HUES6 (cell line): ENCODE measurements around the gene CYS1.
A peak's percentile ranks its signal among the peaks of the same experiment; 100 is the strongest.

Source experiments
- H3K27ac ChIP-seq: 2 replicates; pipeline ENCODE4 v1.7.0; 2013; ENCODE audit warnings: low read depth, mild to moderate bottlenecking, low read length, inconsistent platforms
- H3K27me3 ChIP-seq: 2 replicates; pipeline ENCODE4 v1.6.1; 2013; ENCODE audit warnings: low read length; ENCODE audit not compliant: control insufficient read depth, insufficient read depth
- H3K36me3 ChIP-seq: 2 replicates; pipeline ENCODE4 v1.6.1; 2013; ENCODE audit warnings: low read length; ENCODE audit not compliant: control insufficient read depth, insufficient read depth
- H3K4me1 ChIP-seq: 2 replicates; pipeline ENCODE4 v1.6.1; 2013; ENCODE audit warnings: low read length; ENCODE audit not compliant: control insufficient read depth, insufficient read depth
- H3K4me3 ChIP-seq: 2 replicates; pipeline ENCODE4 v1.5.1; 2013; ENCODE audit warnings: low read depth, low read length
- H3K9ac ChIP-seq: one replicate; pipeline ENCODE4 v1.6.1; 2013; ENCODE audit warnings: mild to moderate bottlenecking, low read length
- H3K9me3 ChIP-seq: 2 replicates; pipeline ENCODE4 v1.6.1; 2013; ENCODE audit warnings: low read depth, low read length; ENCODE audit not compliant: control insufficient read depth, insufficient read depth

CYS1 gene

GRCh38 chr2:10058251-10059015, 21.8 kb downstream of the CYS1 start:
- 0 out of 2 replicates have a peak overlapping the region, but pooled peaks have one; percentile 58 for H3K4me3 ChIP-seq
- peaks cover 23% of the 10 kb centered on the region for H3K4me1 ChIP-seq
- H3K9ac ChIP-seq, result peak overlapping the region; percentile 46
- H3K9me3 ChIP-seq, result no peaks in the 10 kb centered on the region
- H3K27me3 ChIP-seq, result no peaks in the 10 kb centered on the region
- H3K36me3 ChIP-seq, result peaks cover 7% of the 10 kb centered on the region; the same call in 1 of the 2 replicates
- no peak overlapping the region; the same call in 1 of the 2 replicates for H3K27ac ChIP-seq

GRCh38 chr2:10057231-10058107, 22.7 kb downstream of the CYS1 start:
- Histone ChIP-seq H3K9ac (peak overlapping the region; percentile 46), H3K27me3 (no peaks in the 10 kb centered on the region), H3K36me3 (peaks cover 15% of the 10 kb centered on the region; the same call in 1 of the 2 replicates), H3K4me3 (peak overlapping the region; percentile 58), H3K4me1 (peaks cover 28% of the 10 kb centered on the region), H3K27ac (peak overlapping the region; percentile 10; the same call in 1 of the 2 replicates), H3K9me3 (no peaks in the 10 kb centered on the region)

DNA sequence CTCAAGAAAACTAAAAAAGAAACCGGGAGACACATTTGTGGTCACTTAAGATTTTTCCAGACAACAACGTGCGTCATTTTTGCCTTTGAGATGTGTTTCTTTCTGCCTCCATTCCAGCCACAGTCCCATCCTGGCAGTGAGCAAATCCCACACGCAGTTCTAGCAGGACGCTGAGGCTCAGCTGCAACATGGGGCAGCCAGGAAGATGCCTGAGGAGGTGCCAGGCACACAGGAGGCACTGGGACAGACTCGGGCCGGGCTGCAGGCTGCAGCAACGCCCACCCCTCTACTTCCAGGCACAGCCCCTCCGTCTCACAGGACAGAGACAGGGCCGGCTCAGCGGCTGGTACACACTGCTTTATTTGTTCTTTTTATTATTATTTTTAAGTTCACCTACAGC, 23.8 kb downstream of the CYS1 start:
- Histone ChIP-seq H3K9me3 (no peaks in the 10 kb centered on the region), H3K4me3 (peak overlapping the region; percentile 58), H3K27me3 (no peaks in the 10 kb centered on the region), H3K9ac (no peak overlapping the region), H3K36me3 (peaks cover 22% of the 10 kb centered on the region), H3K4me1 (peaks cover 26% of the 10 kb centered on the region), H3K27ac (no peak overlapping the region)

- no peaks in the 10 kb centered on the region for H3K9me3 ChIP-seq
These were observed 25.2 kb downstream of the CYS1 start for GRCh38 chr2:10054976-10055375.

GRCh38 chr2:10054424-10054823, 25.8 kb downstream of the CYS1 start:
- H3K36me3 ChIP-seq, result peaks cover 28% of the 10 kb centered on the region
- no peaks in the 10 kb centered on the region for H3K9me3 ChIP-seq
- H3K27me3 ChIP-seq, result no peaks in the 10 kb centered on the region
- H3K9ac ChIP-seq, result no peak overlapping the region
- H3K27ac ChIP-seq, result no peak overlapping the region
- no peak overlapping the region for H3K4me3 ChIP-seq
- H3K4me1 ChIP-seq, result peaks cover 26% of the 10 kb centered on the region

More at GRCh38 chr2:10054976-10055375, 25.2 kb downstream of the CYS1 start:
- H3K4me3 ChIP-seq, result no peak overlapping the region
- peaks cover 23% of the 10 kb centered on the region for H3K36me3 ChIP-seq
- H3K27me3 ChIP-seq, result no peaks in the 10 kb centered on the region
- no peak overlapping the region for H3K9ac ChIP-seq
- peaks cover 26% of the 10 kb centered on the region for H3K4me1 ChIP-seq
- H3K27ac ChIP-seq, result no peak overlapping the region

DNA sequence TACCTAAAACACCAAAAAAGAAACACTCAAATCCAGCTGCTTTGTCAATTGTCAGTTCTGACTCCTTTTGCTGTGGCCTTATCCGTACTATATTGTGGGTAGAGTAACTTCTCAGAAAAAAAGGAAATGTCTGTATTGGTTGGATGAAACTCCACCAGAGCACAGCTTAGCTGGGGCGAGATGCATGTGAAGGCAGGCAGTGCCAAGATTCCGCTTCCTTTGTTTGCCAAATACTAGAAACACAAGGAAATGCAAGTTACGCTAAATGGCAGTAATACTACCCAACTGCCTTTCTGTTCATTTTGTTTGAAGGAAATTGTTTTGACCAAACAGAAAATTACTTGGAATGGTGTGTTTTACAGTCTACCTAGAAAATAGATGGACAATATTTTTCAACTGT, 26.9 kb downstream of the CYS1 start:
- H3K4me1 ChIP-seq, result peaks cover 27% of the 10 kb centered on the region
- no peaks in the 10 kb centered on the region for H3K9me3 ChIP-seq
- H3K27me3 ChIP-seq, result no peaks in the 10 kb centered on the region
- H3K9ac ChIP-seq, result no peak overlapping the region
- H3K36me3 ChIP-seq, result peaks cover 37% of the 10 kb centered on the region
- no peak overlapping the region for H3K4me3 ChIP-seq
- no peak overlapping the region for H3K27ac ChIP-seq

DNA sequence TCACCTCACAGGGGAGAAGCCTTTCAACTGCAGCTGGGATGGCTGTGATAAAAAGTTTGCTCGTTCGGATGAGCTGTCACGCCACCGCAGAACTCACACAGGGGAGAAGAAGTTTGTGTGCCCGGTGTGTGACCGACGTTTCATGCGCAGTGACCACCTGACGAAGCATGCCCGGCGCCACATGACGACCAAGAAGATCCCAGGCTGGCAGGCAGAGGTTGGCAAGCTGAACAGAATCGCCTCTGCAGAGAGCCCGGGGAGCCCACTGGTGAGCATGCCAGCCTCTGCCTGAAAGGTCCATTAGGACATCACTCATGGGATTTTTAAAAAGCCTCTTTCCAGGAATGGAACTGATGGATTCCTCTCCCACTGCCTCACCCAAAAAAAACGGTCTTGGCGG, 28.0 kb downstream of the CYS1 start:
- no peak overlapping the region for H3K27ac ChIP-seq
- no peak overlapping the region for H3K9ac ChIP-seq
- no peak overlapping the region for H3K4me3 ChIP-seq
- H3K9me3 ChIP-seq, result no peaks in the 10 kb centered on the region
- no peaks in the 10 kb centered on the region for H3K27me3 ChIP-seq
- peaks cover 20% of the 10 kb centered on the region for H3K4me1 ChIP-seq
- peaks cover 48% of the 10 kb centered on the region for H3K36me3 ChIP-seq

- no peak overlapping the region for H3K27ac ChIP-seq
- H3K36me3 ChIP-seq, result peaks cover 52% of the 10 kb centered on the region
- H3K9me3 ChIP-seq, result no peaks in the 10 kb centered on the region
- H3K27me3 ChIP-seq, result no peaks in the 10 kb centered on the region
- peaks cover 10% of the 10 kb centered on the region for H3K4me1 ChIP-seq
- no peak overlapping the region for H3K4me3 ChIP-seq
- no peak overlapping the region for H3K9ac ChIP-seq
These were observed 31.6 kb downstream of the CYS1 start for GRCh38 chr2:10048501-10049171.

- H3K9me3 ChIP-seq, result no peaks in the 10 kb centered on the region
- no peak overlapping the region for H3K9ac ChIP-seq
- peaks cover 4% of the 10 kb centered on the region; the same call in 1 of the 2 replicates for H3K4me1 ChIP-seq
- H3K36me3 ChIP-seq, result peaks cover 44% of the 10 kb centered on the region
- H3K4me3 ChIP-seq, result no peak overlapping the region
- H3K27ac ChIP-seq, result no peak overlapping the region
- no peaks in the 10 kb centered on the region for H3K27me3 ChIP-seq
These were observed 32.4 kb downstream of the CYS1 start for GRCh38 chr2:10047616-10048500.

DNA sequence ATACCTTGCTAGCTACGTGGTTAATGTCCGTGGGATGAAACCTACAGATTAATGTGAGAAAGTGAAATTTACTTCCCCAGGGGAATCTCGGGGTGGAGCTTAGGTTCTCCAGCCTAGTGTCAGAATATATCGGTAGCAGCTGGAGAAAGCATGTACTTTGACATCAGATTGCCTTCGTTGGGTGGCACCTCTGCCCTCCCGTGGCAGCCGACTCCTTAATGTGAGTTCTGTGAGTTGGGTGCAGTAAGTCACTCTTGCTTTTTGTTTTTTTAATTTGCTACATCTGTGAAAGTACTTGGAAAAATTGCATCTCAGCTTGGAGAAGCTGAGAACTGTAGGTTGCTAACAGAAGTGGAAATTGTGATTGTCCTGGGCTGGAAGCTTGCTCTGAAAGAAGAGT, 33.3 kb downstream of the CYS1 start:
- H3K36me3 ChIP-seq, result peaks cover 37% of the 10 kb centered on the region
- no peak overlapping the region for H3K9ac ChIP-seq
- H3K27ac ChIP-seq, result no peak overlapping the region
- H3K9me3 ChIP-seq, result no peaks in the 10 kb centered on the region
- H3K4me3 ChIP-seq, result no peak overlapping the region
- no peaks in the 10 kb centered on the region for H3K27me3 ChIP-seq
- peaks cover 6% of the 10 kb centered on the region for H3K4me1 ChIP-seq
